Neuronal stem cell (in vitro differentiated cells): ENCODE data around the gene CNTNAP5.

Source experiments
- DNase-seq: peaks from one replicate; pipeline ENCODE4 v3.0.0-alpha.2; 2013; ENCODE audit warnings: low spot score
- H2AFZ ChIP-seq: one replicate; pipeline ENCODE4 v1.6.1; 2013; ENCODE audit warnings: mild to moderate bottlenecking, low read length, inconsistent platforms
- H2AK5ac ChIP-seq: 2 replicates; pipeline ENCODE4 v1.6.1; 2013; ENCODE audit warnings: low read depth, mild to moderate bottlenecking, inconsistent platforms, low read length, moderate library complexity, mixed read lengths
- H2BK120ac ChIP-seq: 2 replicates; pipeline ENCODE4 v1.6.1; 2013; ENCODE audit warnings: low read depth, mild to moderate bottlenecking, inconsistent platforms, low read length, moderate library complexity, mixed read lengths
- H2BK12ac ChIP-seq: one replicate; pipeline ENCODE4 v1.6.1; 2013; ENCODE audit warnings: low read length, inconsistent platforms
- H2BK15ac ChIP-seq: 2 replicates; pipeline ENCODE4 v1.6.1; 2013; ENCODE audit warnings: mild to moderate bottlenecking, low read length, inconsistent platforms, mixed read lengths
- H2BK5ac ChIP-seq: one replicate; pipeline ENCODE4 v1.6.1; 2013; ENCODE audit warnings: inconsistent platforms, mild to moderate bottlenecking, low read length, moderate library complexity
- H3K14ac ChIP-seq: one replicate; pipeline ENCODE4 v1.6.1; 2013; ENCODE audit warnings: low read length, inconsistent platforms
- H3K18ac ChIP-seq: 2 replicates; pipeline ENCODE4 v1.6.1; 2013; ENCODE audit warnings: low read length, inconsistent platforms
- H3K23ac ChIP-seq: 2 replicates; pipeline ENCODE4 v1.6.1; 2013; ENCODE audit warnings: low read depth, mild to moderate bottlenecking, mixed read lengths, low read length, inconsistent platforms; ENCODE audit not compliant: poor library complexity
- H3K27ac ChIP-seq: replicated peaks from 3 replicates; pipeline ENCODE4 v1.5.1; 2013; ENCODE audit warnings: low read length, inconsistent platforms
- H3K27me3 ChIP-seq, 3 experiments: 2 replicates each; pipeline ENCODE4 v1.6.1; 2013; ENCODE audit warnings: low read length in 3 of 3, mild to moderate bottlenecking in 2 of 3, inconsistent platforms in 1 of 3, low read depth in 1 of 3, mixed read lengths in 1 of 3, moderate library complexity in 1 of 3; ENCODE audit not compliant: control insufficient read depth in 3 of 3, insufficient read depth in 3 of 3
- H3K36me3 ChIP-seq, 2 donors: replicated peaks in 1 of 2; 2 replicates each; pipeline ENCODE4 v1.6.1; 2013; ENCODE audit warnings: low read length in 2 of 2; ENCODE audit not compliant: control insufficient read depth in 2 of 2, insufficient read depth in 2 of 2
- H3K4ac ChIP-seq: 2 replicates; pipeline ENCODE4 v1.6.1; 2013; ENCODE audit warnings: inconsistent platforms, mild to moderate bottlenecking, low read length, moderate library complexity
- H3K4me1 ChIP-seq, 2 donors: 1 replicate in 1 of 2; 2 replicates in 1 of 2; pipeline ENCODE4 v1.6.1; 2013; ENCODE audit warnings: low read length in 2 of 2, low read depth in 1 of 2; ENCODE audit not compliant: control insufficient read depth in 2 of 2, insufficient read depth in 1 of 2
- H3K4me2 ChIP-seq: one replicate; pipeline ENCODE4 v1.6.1; 2013; ENCODE audit warnings: mild to moderate bottlenecking, low read length, inconsistent platforms; ENCODE audit not compliant: insufficient read depth, poor library complexity, severe bottlenecking
- H3K4me3 ChIP-seq, 2 donors: 2 replicates each; pipeline ENCODE4 v1.5.1; 2013; ENCODE audit warnings: low read length in 2 of 2, mild to moderate bottlenecking in 2 of 2, inconsistent platforms in 1 of 2, moderate library complexity in 1 of 2
- H3K79me1 ChIP-seq: one replicate; pipeline ENCODE4 v1.6.1; 2013; ENCODE audit warnings: low read depth, mild to moderate bottlenecking, inconsistent platforms, low read length, moderate library complexity
- H3K9ac ChIP-seq: one replicate; pipeline ENCODE4 v1.6.1; 2013; ENCODE audit warnings: mild to moderate bottlenecking, low read depth, low read length, inconsistent platforms; ENCODE audit not compliant: poor library complexity
- H3K9me3 ChIP-seq, 2 donors: replicated peaks in 1 of 2; 2 replicates each; pipeline versions ENCODE3 to v1.6.1; 2013; ENCODE audit warnings: low read length in 2 of 2, mild to moderate bottlenecking in 2 of 2, inconsistent platforms in 1 of 2, low read depth in 1 of 2, mixed read lengths in 1 of 2, moderate library complexity in 1 of 2; ENCODE audit not compliant: control insufficient read depth in 2 of 2, insufficient read depth in 1 of 2
- H4K8ac ChIP-seq: one replicate; pipeline ENCODE4 v1.6.1; 2013; ENCODE audit warnings: low read depth, mild to moderate bottlenecking, inconsistent platforms, low read length, moderate library complexity
- H4K91ac ChIP-seq: one replicate; pipeline ENCODE4 v1.6.1; 2013; ENCODE audit warnings: low read length, low read depth, mild to moderate bottlenecking, inconsistent platforms; ENCODE audit not compliant: poor library complexity
- WGBS, 2 donors: extraction: QIAGEN DNeasy Blood & Tissue Kit; methylation state at CpG; one replicate each; pipeline ENCODE4 v1.1.7; 2013; ENCODE audit warnings: missing lambda C conversion rate in 2 of 2, mixed read lengths in 1 of 2; ENCODE audit not compliant: insufficient read length in 2 of 2, insufficient replicate concordance in 1 of 2; ENCODE audit errors: extremely low coverage in 2 of 2; 5-methylcytosine and 5-hydroxymethylcytosine counted together

CNTNAP5 gene

DNA sequence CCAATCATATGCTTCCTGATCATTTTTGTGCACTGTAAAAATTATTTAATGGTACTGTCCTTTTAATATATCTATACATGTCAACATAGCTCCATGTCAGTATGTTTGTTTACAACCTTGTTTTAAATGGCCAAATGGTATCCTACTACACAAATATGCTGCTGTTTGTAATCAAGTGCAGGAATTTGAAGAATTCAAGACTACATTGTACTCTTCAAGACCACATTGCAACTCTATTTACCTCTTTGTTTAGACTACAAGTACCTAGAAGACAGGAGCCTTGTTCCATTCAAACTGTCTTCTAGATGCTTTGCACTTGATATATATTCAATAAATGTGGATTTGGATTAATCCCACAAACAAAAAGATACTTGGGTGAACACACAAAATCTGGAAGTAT is 41.7 kb downstream of the CNTNAP5 start:
- no peak overlapping the region for H3K14ac ChIP-seq
- H3K9ac ChIP-seq, result no peak overlapping the region
- no peak overlapping the region for H2AFZ ChIP-seq
- no peak overlapping the region for H2BK120ac ChIP-seq
- H2BK15ac ChIP-seq, result no peak overlapping the region
- no peaks in the 10 kb centered on the region for H3K27me3 ChIP-seq
- H2BK5ac ChIP-seq, result no peak overlapping the region
- no peak for DNase-seq
- no peak overlapping the region for H3K4ac ChIP-seq
- no peak overlapping the region for H3K18ac ChIP-seq
- H4K8ac ChIP-seq, result no peak overlapping the region
- no peak overlapping the region for H3K23ac ChIP-seq
- H3K79me1 ChIP-seq, result no peaks in the 10 kb centered on the region
- H3K4me1 ChIP-seq, result no peaks in the 10 kb centered on the region
- no peak overlapping the region for H2BK12ac ChIP-seq
- H2AK5ac ChIP-seq, result no peak overlapping the region
- no peak overlapping the region for H3K4me3 ChIP-seq
- H3K27ac ChIP-seq, result no peak overlapping the region
- peaks cover 0 to 1% of the 10 kb centered on the region in 2 donors for H3K9me3 ChIP-seq
- H4K91ac ChIP-seq, result no peak overlapping the region
- no peak overlapping the region for H3K4me2 ChIP-seq
- no peaks in the 10 kb centered on the region for H3K36me3 ChIP-seq

DNA sequence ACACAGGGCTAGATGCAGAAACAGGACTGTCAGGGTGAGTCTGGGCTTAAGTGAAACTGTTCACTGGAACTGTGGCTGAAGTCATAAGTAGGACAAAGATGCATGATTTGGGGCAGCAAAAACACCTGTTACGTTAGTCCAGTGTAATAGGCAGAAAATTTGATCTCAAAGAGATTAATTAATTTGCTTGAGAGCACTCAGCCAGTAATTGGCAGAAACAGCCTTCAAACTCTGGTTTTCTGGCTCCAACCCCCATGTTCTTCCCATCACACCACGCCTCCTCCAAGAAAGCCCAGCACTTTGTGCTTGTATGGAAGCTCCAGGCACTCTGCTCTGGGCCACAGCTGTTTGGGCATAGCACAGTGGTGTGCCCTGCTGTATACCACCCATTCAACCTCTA is 54.0 kb downstream of the CNTNAP5 start:
- DNase-seq, result no peak
- Histone ChIP-seq H3K79me1 (no peaks in the 10 kb centered on the region), H3K23ac (no peak overlapping the region), H4K8ac (no peak overlapping the region), H2AK5ac (no peak overlapping the region), H3K14ac (no peak overlapping the region), H2BK120ac (no peak overlapping the region), H2AFZ (no peak overlapping the region), H3K18ac (peak overlapping the region; percentile 27), H2BK5ac (no peak overlapping the region), H2BK12ac (no peak overlapping the region), H2BK15ac (no peak overlapping the region), H3K36me3 (no peaks in the 10 kb centered on the region), H3K9ac (no peak overlapping the region), H3K27ac (no peak overlapping the region), H3K4me3 (no peak overlapping the region), H4K91ac (no peak overlapping the region), H3K4me1 (no peaks in the 10 kb centered on the region), H3K9me3 (no peaks in the 10 kb centered on the region), H3K4me2 (no peak overlapping the region), H3K4ac (no peak overlapping the region), H3K27me3 (no peaks in the 10 kb centered on the region)
- WGBS, 2 donors, result no CpG with 5 or more reads among the region's 2 CpGs

DNA sequence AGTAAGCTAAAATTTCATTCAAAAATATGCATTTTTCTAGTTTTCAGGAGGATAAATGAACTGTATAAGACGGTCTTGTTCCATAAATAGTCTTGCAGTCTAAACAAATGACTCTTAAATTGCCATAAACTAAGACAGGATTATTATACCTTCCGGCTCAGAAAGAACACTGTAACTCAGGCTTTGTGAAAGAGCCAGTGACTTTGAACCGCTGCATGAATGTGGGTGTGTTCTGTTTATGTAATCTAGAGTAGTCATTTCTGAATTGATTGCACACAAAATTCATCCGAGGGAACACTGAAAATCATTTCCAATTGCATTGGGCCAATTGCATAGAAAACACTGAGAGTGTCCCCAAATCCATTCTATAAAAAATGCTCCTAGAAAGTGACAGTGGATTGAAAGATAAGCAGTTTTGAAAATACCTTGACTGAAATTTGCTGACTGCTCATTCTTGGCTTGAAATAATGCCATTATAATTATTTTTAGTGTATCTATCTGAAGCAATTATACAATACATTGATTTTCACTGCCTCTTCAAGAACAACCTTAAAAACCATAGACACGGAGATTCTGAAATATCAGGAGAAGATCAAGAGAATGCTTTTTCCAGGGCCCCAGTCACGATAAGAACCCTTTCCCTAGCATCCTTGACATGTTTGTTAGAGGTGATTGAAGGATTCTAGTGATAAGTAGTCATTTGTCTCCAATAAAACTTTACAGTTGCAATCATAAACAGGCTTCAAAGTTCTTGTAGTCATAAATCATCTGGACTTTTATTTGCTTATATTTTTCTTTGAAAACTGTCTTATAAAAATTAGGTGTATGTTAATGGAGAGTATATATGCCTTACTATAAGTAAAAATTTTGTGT is 55.4 kb downstream of the CNTNAP5 start:
- Histone ChIP-seq H4K91ac (no peak overlapping the region), H2BK12ac (no peak overlapping the region), H3K14ac (no peak overlapping the region), H3K27ac (no peak overlapping the region), H3K36me3 (no peaks in the 10 kb centered on the region), H3K4me3 (no peak overlapping the region), H3K4ac (no peak overlapping the region), H3K27me3 (no peaks in the 10 kb centered on the region), H2AFZ (no peak overlapping the region), H3K18ac (no peak overlapping the region), H3K4me1 (no peaks in the 10 kb centered on the region), H2AK5ac (no peak overlapping the region), H3K23ac (no peak overlapping the region), H3K79me1 (peaks cover 2% of the 10 kb centered on the region), H2BK15ac (no peak overlapping the region), H3K4me2 (no peak overlapping the region), H3K9me3 (no peaks in the 10 kb centered on the region), H2BK5ac (no peak overlapping the region), H4K8ac (no peak overlapping the region), H2BK120ac (no peak overlapping the region), H3K9ac (no peak overlapping the region)
- no CpG with 5 or more reads among the region's 6 CpGs for WGBS, 2 donors
- DNase-seq, result no peak

DNA sequence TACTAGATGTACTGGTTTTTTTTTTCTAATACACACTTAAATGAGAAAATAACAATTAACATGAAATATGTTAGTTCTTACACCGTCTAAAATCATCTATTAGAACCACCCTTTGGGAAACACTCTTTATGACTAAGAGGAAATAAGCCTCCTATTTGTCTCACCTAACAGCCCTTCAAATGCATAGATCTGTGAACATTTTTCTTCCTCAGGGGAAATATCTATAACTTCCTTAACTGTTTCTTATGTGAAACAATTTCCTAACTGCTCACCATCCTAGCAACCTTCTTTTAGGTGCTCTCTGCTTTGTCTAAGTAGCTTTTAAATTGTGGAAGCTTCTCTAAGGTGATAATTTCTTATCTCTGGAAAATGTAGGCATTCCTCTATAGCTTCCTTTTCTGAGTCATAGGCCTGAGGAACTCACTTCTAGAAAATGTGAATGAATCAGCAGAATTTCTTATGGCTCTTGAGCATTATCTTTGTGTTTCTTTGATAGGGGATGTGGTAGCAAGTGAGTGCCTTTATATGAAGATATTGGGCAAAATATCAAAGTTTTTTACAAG is 56.1 kb downstream of the CNTNAP5 start:
- Histone ChIP-seq H3K18ac (no peak overlapping the region), H3K14ac (no peak overlapping the region), H3K27ac (no peak overlapping the region), H3K9me3 (no peaks in the 10 kb centered on the region), H3K9ac (no peak overlapping the region), H2BK120ac (no peak overlapping the region), H3K23ac (no peak overlapping the region), H4K8ac (no peak overlapping the region), H2AFZ (no peak overlapping the region), H2BK12ac (no peak overlapping the region), H3K79me1 (peaks cover 2% of the 10 kb centered on the region), H2AK5ac (no peak overlapping the region), H4K91ac (no peak overlapping the region), H3K4me3 (no peak overlapping the region), H3K4ac (no peak overlapping the region), H3K4me2 (no peak overlapping the region), H3K4me1 (no peaks in the 10 kb centered on the region), H2BK5ac (no peak overlapping the region), H3K27me3 (no peaks in the 10 kb centered on the region), H2BK15ac (no peak overlapping the region), H3K36me3 (no peaks in the 10 kb centered on the region)
- WGBS, 2 donors, result no CpG with 5 or more reads among the region's 1 CpG
- DNase-seq, result no peak
